ENCODE measurements around the gene GALNT10. TPM values are rescaled to one million over a fixed set of nuclear protein-coding genes. Genes with fewer than 3 reads are reported as not detected.

Gene GALNT10
- total RNA-seq, 1 donor from 2014 or later = 10.2 TPM

GRCh38 chr5:154315756-154316155 is 125.2 kb downstream of the GALNT10 start:
- Mint-ChIP-seq H3K36me3 (no peaks in the 10 kb centered on the region), H3K9me3 (no peaks in the 10 kb centered on the region), H3K27ac (no peak overlapping the region), H3K27me3 (ENCODE audit: insufficient read depth, low read depth) (peaks cover 7% of the 10 kb centered on the region), H3K4me3 (no peak overlapping the region), H3K4me1 (peaks cover 19% of the 10 kb centered on the region)
- Histone ChIP-seq H3K9ac (no peak overlapping the region), H4K20me1 (ENCODE audit: low read depth) (no peaks in the 10 kb centered on the region), H3K36me3 (no peaks in the 10 kb centered on the region), H3K27me3 (no peaks in the 10 kb centered on the region), H3K9me3 (ENCODE audit: low read depth) (no peaks in the 10 kb centered on the region), H3K4me3 (no peak overlapping the region), H3K27ac (no peak overlapping the region), H3K4me2 (no peak overlapping the region), H3F3A (ENCODE audit: low read depth) (peaks cover 8% of the 10 kb centered on the region), H2AFZ (replicated peaks) (no peak overlapping the region), H3K79me2 (ENCODE audit: low read depth) (no peaks in the 10 kb centered on the region), H3K4me1 (peaks cover 21% of the 10 kb centered on the region)
- no peak for DNase-seq (ENCODE audit: low spot score)
- TF ChIP-seq EZH2 (IDR thresholded peaks at IDR 0.05) (no peak), EZH2phosphoT487 (IDR thresholded peaks at IDR 0.05) (no peak), CTCF (IDR thresholded peaks at IDR 0.05) (no peak)

- peaks cover 25% of the 10 kb centered on the region for H3K4me1 ChIP-seq
- H3K27ac Mint-ChIP-seq = no peak overlapping the region
- no peak overlapping the region for H3K4me3 Mint-ChIP-seq
- H3K9me3 Mint-ChIP-seq = no peaks in the 10 kb centered on the region
- H4K20me1 ChIP-seq (ENCODE audit: low read depth) = no peaks in the 10 kb centered on the region
- no peak overlapping the region for H3K9ac ChIP-seq
- H3K36me3 ChIP-seq = no peaks in the 10 kb centered on the region
- TF ChIP-seq EZH2phosphoT487 (IDR thresholded peaks at IDR 0.05) (no peak), CTCF (IDR thresholded peaks at IDR 0.05) (no peak), EZH2 (IDR thresholded peaks at IDR 0.05) (no peak)
- no peak overlapping the region for H3K4me2 ChIP-seq
- no peak overlapping the region for H3K4me3 ChIP-seq
- no peak for DNase-seq (ENCODE audit: low spot score)
- peaks cover 8% of the 10 kb centered on the region for H3F3A ChIP-seq (ENCODE audit: low read depth)
- H3K9me3 ChIP-seq (ENCODE audit: low read depth) = no peaks in the 10 kb centered on the region
- H3K4me1 Mint-ChIP-seq = peaks cover 25% of the 10 kb centered on the region
- H2AFZ ChIP-seq (replicated peaks) = no peak overlapping the region
- H3K27me3 ChIP-seq = no peaks in the 10 kb centered on the region
- no peak overlapping the region for H3K27ac ChIP-seq
- H3K36me3 Mint-ChIP-seq = no peaks in the 10 kb centered on the region
- H3K27me3 Mint-ChIP-seq (ENCODE audit: insufficient read depth, low read depth) = peaks cover 7% of the 10 kb centered on the region
- H3K79me2 ChIP-seq (ENCODE audit: low read depth) = no peaks in the 10 kb centered on the region
These were observed 125.8 kb downstream of the GALNT10 start for GRCh38 chr5:154316223-154316935.

- no peaks in the 10 kb centered on the region for H3K9me3 ChIP-seq (ENCODE audit: low read depth)
- no peak overlapping the region for H3K9ac ChIP-seq
- H3K4me1 ChIP-seq = peaks cover 25% of the 10 kb centered on the region
- Mint-ChIP-seq H3K4me1 (peaks cover 30% of the 10 kb centered on the region), H3K27ac (no peak overlapping the region), H3K27me3 (ENCODE audit: insufficient read depth, low read depth) (peaks cover 8% of the 10 kb centered on the region), H3K36me3 (no peaks in the 10 kb centered on the region), H3K9me3 (no peaks in the 10 kb centered on the region), H3K4me3 (no peak overlapping the region)
- H2AFZ ChIP-seq (replicated peaks) = no peak overlapping the region
- no peak overlapping the region for H3K4me3 ChIP-seq
- peaks cover 8% of the 10 kb centered on the region for H3F3A ChIP-seq (ENCODE audit: low read depth)
- H3K4me2 ChIP-seq = no peak overlapping the region
- no peaks in the 10 kb centered on the region for H3K36me3 ChIP-seq
- no peak overlapping the region for H3K27ac ChIP-seq
- DNase-seq (ENCODE audit: low spot score) = no peak
- H3K27me3 ChIP-seq = no peaks in the 10 kb centered on the region
- no peaks in the 10 kb centered on the region for H3K79me2 ChIP-seq (ENCODE audit: low read depth)
- no peaks in the 10 kb centered on the region for H4K20me1 ChIP-seq (ENCODE audit: low read depth)
- no peak for TF ChIP-seq EZH2phosphoT487 (IDR thresholded peaks at IDR 0.05)
- no peak for TF ChIP-seq EZH2 (IDR thresholded peaks at IDR 0.05)
- TF ChIP-seq CTCF (IDR thresholded peaks at IDR 0.05) = no peak
These were observed 127.4 kb downstream of the GALNT10 start for GRCh38 chr5:154317916-154318315.
